Thymus (tissue), 11 donors: ENCODE measurements around the gene CDH4. TPM values are rescaled to one million over a fixed set of nuclear protein-coding genes. Genes with fewer than 3 reads are reported as not detected.
"Not testable (repeated sequence)": the region's sequence is repeated elsewhere in the genome, so short reads cannot be mapped to it uniquely, and the experiment has no call there.

ENCODE experiments used
- DNase-seq, 9 donors: peaks; one replicate each; pipeline ENCODE4 v3.0.0-alpha.2; 2013; ENCODE audit warnings: low spot score in 9 of 9, low read depth in 6 of 9, missing footprints in 1 of 9
- H3K27ac ChIP-seq, 2 donors: one replicate each; pipeline ENCODE4 v1.5.1; 2013; ENCODE audit warnings: control low read depth in 1 of 2, low read depth in 1 of 2, low read length in 1 of 2, mild to moderate bottlenecking in 1 of 2, moderate library complexity in 1 of 2
- H3K27me3 ChIP-seq, 2 donors: one replicate each; pipeline ENCODE4 v1.5.1; 2013; ENCODE audit warnings: low read length in 1 of 2; ENCODE audit not compliant: control insufficient read depth in 2 of 2, insufficient read depth in 1 of 2
- H3K36me3 ChIP-seq, 2 donors: one replicate each; pipeline ENCODE4 v1.5.1; 2013; ENCODE audit warnings: low read length in 1 of 2, mild to moderate bottlenecking in 1 of 2, moderate library complexity in 1 of 2; ENCODE audit not compliant: control insufficient read depth in 2 of 2, insufficient read depth in 2 of 2
- H3K4me1 ChIP-seq, 2 donors: one replicate each; pipeline ENCODE4 v1.5.1; 2013; ENCODE audit warnings: low read length in 2 of 2; ENCODE audit not compliant: control insufficient read depth in 2 of 2, insufficient read depth in 2 of 2
- H3K4me3 ChIP-seq, 2 donors: one replicate each; pipeline ENCODE4 v1.5.1; 2013; ENCODE audit warnings: low read length in 2 of 2, control low read depth in 1 of 2, mild to moderate bottlenecking in 1 of 2
- H3K9me3 ChIP-seq, 2 donors: one replicate each; pipeline ENCODE4 v1.5.1; 2013; ENCODE audit warnings: low read length in 1 of 2, mild to moderate bottlenecking in 1 of 2; ENCODE audit not compliant: control insufficient read depth in 2 of 2, insufficient read depth in 1 of 2
- WGBS: extraction: QIAGEN DNeasy Blood & Tissue Kit; methylation state at CpG from one replicate; pipeline ENCODE4 v1.1.7; 2013; 5-methylcytosine and 5-hydroxymethylcytosine counted together
- polyA plus RNA-seq: library from polyadenylated mRNA; stranded (reverse); fragments of 200-250 nt; gene quantifications from one replicate; pipeline ENCODE4 v1.2.3, GENCODE V29; 2013
- total RNA-seq: library from RNA; stranded (reverse); fragments of 120-200 nt; gene quantifications from one replicate; pipeline ENCODE4 v1.2.4, GENCODE V29; 2013
- donor health status: healthy.

The CDH4 gene
- total and polyA plus RNA-seq, 2 donors, result 0.34 to 0.61 TPM

DNA sequence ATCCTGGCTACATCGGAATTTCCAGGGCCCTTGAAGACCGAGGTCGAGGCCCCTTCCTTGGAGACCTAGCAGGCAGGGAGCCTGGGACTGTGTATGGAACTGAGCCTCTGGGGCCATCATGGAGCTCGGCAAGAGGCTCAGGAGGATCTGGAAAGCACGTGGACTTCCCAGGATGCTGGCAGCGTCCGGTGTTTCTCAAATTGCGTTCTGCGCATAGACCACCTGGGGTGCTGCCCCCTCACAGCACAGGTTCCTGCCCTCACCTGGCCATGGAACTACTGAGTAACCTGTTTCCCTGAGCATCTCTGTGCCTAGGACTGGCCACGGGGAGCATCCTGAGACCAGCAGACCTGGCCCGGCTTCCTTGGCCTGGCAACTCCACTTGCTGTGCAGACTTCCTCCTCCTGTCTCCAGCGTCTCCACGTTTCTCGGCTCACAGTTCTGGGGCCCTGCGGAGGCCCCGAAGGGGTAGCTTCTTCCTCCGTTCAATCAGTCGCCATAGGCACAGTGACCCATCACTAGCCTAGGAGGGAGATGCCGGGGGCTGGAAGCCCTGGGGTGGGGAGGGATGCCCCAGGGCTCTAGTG lies 144.3 kb downstream of the CDH4 start:
- WGBS, result 90% methylated on average over 19 of the region's 19 CpGs
- no peaks in the 10 kb centered on the region for H3K4me1 ChIP-seq
- no peak overlapping the region for H3K4me3 ChIP-seq
- no peak overlapping the region for H3K27ac ChIP-seq
- no peaks in the 10 kb centered on the region for H3K27me3 ChIP-seq
- H3K36me3 ChIP-seq, result no peaks in the 10 kb centered on the region
- H3K9me3 ChIP-seq, result peaks cover 0 to 1% of the 10 kb centered on the region in 2 donors
- DNase-seq, result no peak

DNA sequence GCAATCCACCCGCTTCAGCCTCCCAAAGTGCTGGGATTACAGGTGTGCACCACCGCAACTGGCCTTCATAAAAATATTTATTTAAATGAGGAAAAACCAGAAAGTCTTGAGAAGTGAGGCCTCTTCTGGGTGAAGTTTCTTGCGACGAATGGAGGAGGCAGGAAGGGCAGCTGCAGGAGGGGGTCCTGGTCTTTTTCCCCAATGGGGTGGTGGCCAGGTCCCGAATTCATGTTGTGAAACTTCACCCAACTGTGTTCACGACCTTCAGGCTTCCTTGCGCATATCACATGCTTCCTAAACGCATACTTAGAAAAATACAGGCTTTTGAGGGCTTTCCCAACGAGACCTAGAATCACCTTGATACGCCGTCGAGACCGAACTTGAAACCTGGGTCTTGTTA lies 145.1 kb downstream of the CDH4 start:
- H3K4me1 ChIP-seq, result no peaks in the 10 kb centered on the region

DNA sequence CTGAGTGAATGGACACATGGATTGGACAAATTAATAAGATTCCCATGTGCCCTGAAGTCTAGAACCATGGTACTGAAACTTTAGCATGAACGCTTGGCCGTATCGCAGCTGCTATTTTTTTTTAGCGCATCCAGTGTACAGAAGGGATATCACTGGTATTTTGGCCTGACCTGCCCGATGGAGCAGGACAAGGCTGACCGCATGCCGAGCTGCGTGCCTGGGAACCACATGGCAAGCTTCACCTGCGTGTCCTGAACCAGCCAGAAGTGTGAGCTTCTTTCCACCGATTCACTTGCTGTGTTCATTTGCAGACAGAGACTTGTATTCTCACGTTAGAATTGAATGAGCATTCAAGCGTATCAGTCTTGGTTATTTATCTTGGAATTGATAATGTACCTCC lies 145.7 kb downstream of the CDH4 start:
- Histone ChIP-seq H3K9me3 (peaks cover 0 to 1% of the 10 kb centered on the region in 2 donors), H3K4me3 (no peak overlapping the region), H3K4me1 (no peaks in the 10 kb centered on the region), H3K27ac (no peak overlapping the region), H3K36me3 (no peaks in the 10 kb centered on the region), H3K27me3 (no peaks in the 10 kb centered on the region)
- DNase-seq, result no peak
- WGBS, result 93% methylated on average over 12 of the region's 12 CpGs

More for the DNA sequence above, 145.1 kb downstream of the CDH4 start:
- no peaks in the 10 kb centered on the region for H3K36me3 ChIP-seq
- 92% methylated on average over 13 of the region's 13 CpGs for WGBS
- no peaks in the 10 kb centered on the region for H3K27me3 ChIP-seq
- DNase-seq, result no peak
- H3K27ac ChIP-seq, result no peak overlapping the region
- H3K4me3 ChIP-seq, result no peak overlapping the region
- peaks cover 0 to 1% of the 10 kb centered on the region in 2 donors for H3K9me3 ChIP-seq

DNA sequence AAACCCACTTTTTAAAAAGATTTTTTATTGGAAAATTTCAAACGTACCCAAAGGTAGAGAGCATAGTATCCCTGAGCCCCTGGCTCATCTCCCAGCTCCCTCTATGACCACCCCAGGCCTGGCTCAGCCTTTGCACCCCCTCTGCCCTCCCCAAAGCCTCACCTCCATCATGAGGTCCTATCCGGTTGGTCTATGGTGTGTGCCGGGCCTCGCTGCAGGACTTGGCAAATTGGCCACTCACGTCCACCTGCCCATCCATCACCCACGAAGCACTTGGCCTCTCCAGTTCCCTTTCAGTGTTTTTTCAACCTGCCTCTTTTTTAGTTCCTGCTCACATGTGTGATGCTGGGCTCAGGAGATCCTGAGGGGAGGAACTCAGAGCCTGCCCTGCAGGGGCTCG lies 147.4 kb downstream of the CDH4 start:
- no peaks in the 10 kb centered on the region for H3K4me1 ChIP-seq
- H3K4me3 ChIP-seq, result no peak overlapping the region
- H3K27me3 ChIP-seq, result no peaks in the 10 kb centered on the region
- H3K36me3 ChIP-seq, result no peaks in the 10 kb centered on the region
- H3K9me3 ChIP-seq, result peaks cover 0 to 2% of the 10 kb centered on the region in 2 donors
- no peak overlapping the region for H3K27ac ChIP-seq
- 95% methylated on average over 6 of the region's 7 CpGs for WGBS
- no peak for DNase-seq

DNA sequence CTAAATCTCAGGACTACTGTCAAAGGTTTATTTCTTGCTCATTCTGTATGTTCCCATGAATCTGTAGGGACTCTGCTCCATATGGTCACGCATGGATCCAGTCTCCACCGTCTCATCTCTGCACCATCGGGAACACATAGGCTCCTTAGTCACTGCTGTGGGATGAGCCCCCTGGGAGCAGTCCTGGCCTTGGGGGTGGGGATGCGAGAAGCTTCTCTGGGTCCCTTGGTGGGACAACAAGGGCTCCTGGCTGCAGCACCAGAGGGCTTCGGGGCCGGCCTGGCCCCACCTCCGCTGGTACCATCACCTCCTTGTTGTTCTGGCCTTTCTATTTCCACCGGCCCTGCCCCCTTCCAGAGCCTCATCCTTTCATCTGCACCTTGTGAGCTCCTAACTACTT lies 148.4 kb downstream of the CDH4 start:
- Histone ChIP-seq H3K4me1 (no peaks in the 10 kb centered on the region), H3K27me3 (no peaks in the 10 kb centered on the region), H3K27ac (no peak overlapping the region), H3K9me3 (peaks cover 0 to 2% of the 10 kb centered on the region in 2 donors), H3K36me3 (no peaks in the 10 kb centered on the region), H3K4me3 (no peak overlapping the region)
- no peak for DNase-seq
- WGBS, result 84% methylated on average over 8 of the region's 8 CpGs

DNA sequence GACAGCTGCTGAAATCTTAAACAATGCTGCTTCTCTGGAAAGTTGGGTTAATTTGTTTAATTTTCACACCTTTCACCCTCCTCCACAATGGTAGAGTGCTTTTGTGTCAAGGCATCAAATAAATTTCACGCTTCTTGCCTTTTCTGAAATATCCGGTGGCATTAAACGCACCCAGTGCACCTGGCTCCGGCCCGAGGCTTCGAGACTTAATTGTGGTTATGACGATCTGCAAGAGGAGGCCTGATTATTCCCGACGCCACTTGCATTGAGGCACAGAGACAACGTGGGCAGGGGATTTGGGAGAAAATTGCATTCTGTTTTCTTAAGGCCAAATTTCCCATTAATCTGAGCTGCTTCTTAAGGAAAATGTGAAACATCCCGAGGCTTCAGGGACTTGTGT lies 152.2 kb downstream of the CDH4 start:
- no peak for DNase-seq
- no peak overlapping the region for H3K27ac ChIP-seq
- H3K36me3 ChIP-seq, result no peaks in the 10 kb centered on the region
- H3K9me3 ChIP-seq, result peaks cover 1 to 4% of the 10 kb centered on the region in 2 donors
- H3K27me3 ChIP-seq, result no peaks in the 10 kb centered on the region
- no peaks in the 10 kb centered on the region for H3K4me1 ChIP-seq
- no peak overlapping the region for H3K4me3 ChIP-seq
- 90% methylated on average over 11 of the region's 11 CpGs for WGBS

DNA sequence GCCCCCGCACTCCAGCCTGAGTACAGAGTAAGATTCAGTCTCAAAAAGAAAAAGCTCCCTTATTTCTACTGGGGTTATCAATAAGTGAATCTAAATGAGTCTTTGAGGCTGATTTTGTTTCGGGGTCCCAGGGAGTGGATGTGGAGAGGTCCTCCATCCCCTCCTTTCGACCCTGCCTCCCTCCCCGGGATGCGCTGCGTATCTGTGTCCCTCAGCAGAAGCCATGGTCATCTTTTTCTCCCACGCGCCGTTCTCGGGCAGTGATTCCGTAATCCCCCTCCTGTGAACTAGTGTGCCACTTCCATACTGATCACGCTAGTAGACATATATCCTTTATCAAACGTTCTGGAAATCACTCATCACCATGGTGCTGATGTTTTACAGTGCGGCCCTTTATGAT lies 152.9 kb downstream of the CDH4 start:
- 95% methylated on average over 14 of the region's 14 CpGs for whole genome bisulfite sequencing
- H3K27ac ChIP-seq, result no peak overlapping the region
- H3K36me3 ChIP-seq, result no peaks in the 10 kb centered on the region
- H3K4me3 ChIP-seq, result no peak overlapping the region
- no peaks in the 10 kb centered on the region for H3K4me1 ChIP-seq
- H3K9me3 ChIP-seq, result peaks cover 1 to 4% of the 10 kb centered on the region in 2 donors
- no peaks in the 10 kb centered on the region for H3K27me3 ChIP-seq
- no peak for DNase-seq

DNA sequence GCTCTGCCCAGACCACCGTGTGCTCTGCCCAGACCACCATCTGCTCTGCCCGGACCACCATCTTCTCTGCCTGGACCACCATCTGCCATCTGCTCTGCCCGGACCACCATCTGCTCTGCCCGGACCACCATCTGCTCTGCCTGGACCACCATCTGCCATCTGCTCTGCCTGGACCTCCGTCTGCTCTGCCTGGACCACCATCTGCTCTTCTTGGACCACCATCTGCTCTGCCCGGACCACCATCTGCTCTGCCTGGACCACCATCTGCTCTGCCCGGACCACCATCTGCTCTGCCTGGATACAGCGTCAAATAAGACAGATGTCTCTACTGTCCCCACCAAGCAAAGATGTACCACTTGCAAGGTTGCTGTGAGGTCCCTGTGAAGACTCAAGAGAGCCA lies 154.7 kb downstream of the CDH4 start:
- not testable (repeated sequence) for DNase-seq, H3K27ac ChIP-seq

DNA sequence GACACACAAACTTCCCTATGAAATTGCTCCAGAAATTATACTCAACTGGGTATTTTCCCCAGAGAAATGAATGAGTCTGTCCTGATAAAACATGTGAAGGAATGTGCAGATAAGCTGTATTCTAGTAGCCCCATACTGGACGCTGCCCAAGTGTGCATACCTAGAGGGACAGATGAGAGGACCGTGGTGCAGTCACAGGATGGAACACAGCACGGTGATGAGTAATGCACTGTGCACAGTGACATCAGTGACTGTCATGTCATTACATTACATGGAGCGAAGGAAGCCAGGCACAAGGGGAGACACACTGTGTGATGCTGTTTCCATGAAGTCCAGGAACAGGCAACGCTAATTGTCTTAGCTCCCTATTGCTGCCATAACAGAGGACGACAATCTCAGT lies 155.5 kb downstream of the CDH4 start:
- WGBS, result 92% methylated on average over 6 of the region's 6 CpGs
- DNase-seq, result no peak
- no peaks in the 10 kb centered on the region for H3K4me1 ChIP-seq
- H3K9me3 ChIP-seq, result peaks cover 1 to 4% of the 10 kb centered on the region in 2 donors
- no peaks in the 10 kb centered on the region for H3K27me3 ChIP-seq
- no peak overlapping the region for H3K27ac ChIP-seq
- no peaks in the 10 kb centered on the region for H3K36me3 ChIP-seq
- no peak overlapping the region for H3K4me3 ChIP-seq

More for the DNA sequence above, 154.7 kb downstream of the CDH4 start:
- H3K9me3 ChIP-seq, H3K36me3 ChIP-seq, H3K4me1 ChIP-seq, H3K27me3 ChIP-seq, H3K4me3 ChIP-seq: not testable (repeated sequence)
- 98% methylated on average over 8 of the region's 8 CpGs for WGBS
